Adrenal gland (tissue), 5 donors: Measurements from ENCODE around the gene DSCAML1.

Experiments
- CTCF ChIP-seq, 6 experiments: fragments of 450-650 bp in 4 of 6; fragments of 200-600 bp in 2 of 6; sonication (generic) in 1 of 6; IDR thresholded peaks; 1 replicate in 5 of 6; 2 replicates in 1 of 6; pipeline versions ENCODE4 v1.5.1 to v1.8.0; 2016 to 2021; ENCODE audit warnings: antibody characterized with exemption in 6 of 6, mild to moderate bottlenecking in 2 of 6, moderate library complexity in 1 of 6
- POLR2A ChIP-seq, 2 donors: fragments of 450-650 bp; IDR thresholded peaks; one replicate each; pipeline ENCODE4 v1.6.1; 2017; ENCODE audit warnings: antibody characterized with exemption in 2 of 2, mild to moderate bottlenecking in 2 of 2, moderate library complexity in 1 of 2
- donor health status: DM: no; HTN: no; CAD: no.

- TF ChIP-seq CTCF (IDR thresholded peaks at IDR 0.05) = no peak
- no peak for TF ChIP-seq POLR2A (IDR thresholded peaks at IDR 0.05)
Observed at GRCh38 chr11:117490911-117491310, 306.1 kb downstream of the DSCAML1 start.
